HepG2 (cell line): ENCODE results near the gene PHKG1. TPM values are rescaled to one million over a fixed set of nuclear protein-coding genes. Genes with fewer than 3 reads are reported as not detected.

Experiments
- ATAC-seq: fragments of 200-7000 bp; cut with Tn5 transposase; 3 replicates; pipeline ENCODE4 v1.9.1; 2020; ENCODE audit warnings: mild to moderate bottlenecking, moderate library complexity
- BruUV-seq: library from RNA; stranded (reverse); fragments of 400-500 nt; replicated peaks from 2 replicates; lab custom pipeline; 2021; lab: Mats Ljungman, UMichigan
- CTCF ChIA-PET: fragments of 300-600 bp; formaldehyde crosslinking; extraction: SDS; loops from one replicate; lab custom pipeline; 2021; ENCODE audit warnings: low total read pairs, inconsistent platforms, low intra/inter-chr PET ratio; lab: Yijun Ruan, JAX
- POLR2A ChIA-PET: fragments of 350-600 bp; sonication (Branson Sonifier 250); formaldehyde crosslinking; loops from one replicate; lab custom pipeline; 2020; ENCODE audit warnings: antibody characterized with exemption, inconsistent platforms; lab: Yijun Ruan, JAX
- DNase-seq: peaks from one replicate; pipeline ENCODE4 v3.0.0-alpha.2; 2015; ENCODE audit warnings: low spot score
- FAIRE-seq: peaks from 3 replicates; lab custom pipeline; 2011; peaks lifted over from hg19 to GRCh38; lab: Jason Lieb, UNC
- H2AFZ ChIP-seq: one replicate; pipeline ENCODE4 v1.6.1; 2011; ENCODE audit warnings: low read length, inconsistent platforms
- H3K27ac ChIP-seq: fragments of 300-600 bp; 3 replicates; pipeline ENCODE4 v1.8.0; 2011; ENCODE audit warnings: mixed run types, mild to moderate bottlenecking, mixed read lengths, low read length, inconsistent platforms; ENCODE audit not compliant: insufficient read depth; ENCODE audit errors: extremely low read length
- H3K27me3 ChIP-seq, 2 experiments: fragments of 200-600 bp in 1 of 2; 2 replicates in 1 of 2; 3 replicates in 1 of 2; pipeline versions ENCODE4 v1.6.0 to v1.8.0; 2011; ENCODE audit warnings: low read length in 2 of 2, mild to moderate bottlenecking in 2 of 2, moderate library complexity in 2 of 2, inconsistent platforms in 1 of 2; ENCODE audit not compliant: insufficient read depth in 2 of 2, control insufficient read depth in 1 of 2
- H3K36me3 ChIP-seq, 2 experiments: fragments of 200-600 bp in 1 of 2; replicated peaks in 1 of 2; 2 replicates in 1 of 2; 3 replicates in 1 of 2; pipeline versions ENCODE4 v1.5.1 to v1.8.0; 2011; ENCODE audit warnings: low read length in 2 of 2, inconsistent platforms in 1 of 2; ENCODE audit not compliant: insufficient read depth in 2 of 2, control insufficient read depth in 1 of 2
- H3K4me1 ChIP-seq: 2 replicates; pipeline ENCODE4 v1.5.1; 2012; ENCODE audit warnings: low read length, inconsistent platforms; ENCODE audit not compliant: insufficient read depth
- H3K4me2 ChIP-seq: 2 replicates; pipeline ENCODE4 v1.6.0; 2011; ENCODE audit warnings: low read depth, low read length, inconsistent platforms
- H3K4me3 ChIP-seq, 3 experiments: fragments of 200-600 bp in 1 of 3; sonication (generic), shearing (Covaris generic) in 1 of 3; replicated peaks in 1 of 3; 2 replicates each; pipeline ENCODE4 v1.5.1; 2011 to 2016; ENCODE audit warnings: low read length in 3 of 3, inconsistent platforms in 2 of 3, low read depth in 2 of 3, mild to moderate bottlenecking in 2 of 3, control low read depth in 1 of 3, mixed read lengths in 1 of 3; ENCODE audit not compliant: insufficient read depth in 1 of 3
- H3K79me2 ChIP-seq: one replicate; pipeline ENCODE4 v1.6.1; 2011; ENCODE audit warnings: low read length, inconsistent platforms; ENCODE audit not compliant: insufficient read depth
- H3K9ac ChIP-seq: 2 replicates; pipeline ENCODE4 v1.6.0; 2011; ENCODE audit warnings: mild to moderate bottlenecking, low read depth, low read length, inconsistent platforms; ENCODE audit not compliant: insufficient read depth
- H3K9me3 ChIP-seq: 2 replicates; pipeline ENCODE4 v1.5.1; 2012; ENCODE audit warnings: mild to moderate bottlenecking, low read length
- H4K20me1 ChIP-seq: 2 replicates; pipeline ENCODE4 v1.6.0; 2011; ENCODE audit warnings: inconsistent platforms, mild to moderate bottlenecking, low read length, moderate library complexity; ENCODE audit not compliant: insufficient read depth
- KAT2B ChIP-seq: fragments of 150-350 bp; IDR thresholded peaks from 2 replicates; pipeline ENCODE4 v1.6.1; 2014; ENCODE audit warnings: low read depth, low read length, borderline replicate concordance
- MEF2D ChIP-seq: sonication (generic); formaldehyde crosslinking; IDR thresholded peaks from 2 replicates; pipeline ENCODE4 v1.5.1; 2020; ENCODE audit warnings: mild to moderate bottlenecking, missing genetic modification reagents
- NR2C2 ChIP-seq: sonication (generic); formaldehyde crosslinking; IDR thresholded peaks from 2 replicates; pipeline ENCODE4 v1.4.0; 2020; ENCODE audit warnings: missing genetic modification reagents, mild to moderate bottlenecking, moderate library complexity, borderline replicate concordance
- RARG ChIP-seq: sonication (generic); formaldehyde crosslinking; IDR thresholded peaks from 2 replicates; pipeline ENCODE4 v1.4.0; 2020; ENCODE audit warnings: low read depth, mild to moderate bottlenecking, missing genetic modification reagents
- SMARCC2 ChIP-seq: fragments of 450-650 bp; IDR thresholded peaks from 2 replicates; pipeline ENCODE4 v1.6.1; 2017; ENCODE audit warnings: antibody characterized with exemption, mild to moderate bottlenecking
- ZNF10 ChIP-seq: sonication (generic); formaldehyde crosslinking; IDR thresholded peaks from 2 replicates; pipeline ENCODE4 v1.4.0; 2020; ENCODE audit warnings: mild to moderate bottlenecking, low read depth, missing genetic modification reagents, borderline replicate concordance
- ZNF564 ChIP-seq: sonication (generic); formaldehyde crosslinking; IDR thresholded peaks from 2 replicates; pipeline ENCODE4 v1.8.1; 2023; ENCODE audit warnings: mild to moderate bottlenecking, missing genetic modification reagents
- WGBS: methylation state at CpG from one replicate; pipeline ENCODE4 v1.1.6; 2017; ENCODE audit warnings: low lambda C conversion rate; 5-methylcytosine and 5-hydroxymethylcytosine counted together
- in situ Hi-C: cut with HindIII; loops from 2 replicates; pipeline ENCODE4 v1.10.0; 2017; ENCODE audit warnings: low pct_unique_long_range_greater_than_20kb; ENCODE audit not compliant: extremely low pct_ligation_motif_present
- intact Hi-C: fragments of 100-400 bp; cut with micrococcal nuclease; formaldehyde crosslinking; loops from one replicate; pipeline ENCODE4 v1.10.0; 2022; ENCODE audit not compliant: unreplicated experiment
- polyA plus RNA-seq, 8 experiments: library from polyadenylated mRNA; depleted of rRNA in 3 of 8; stranded (reverse) in 7 of 8; unstranded in 1 of 8; fragments of >200 nt; fragmentation: Illumina TruSeq in 4 of 8; extraction: Trizol in 4 of 8; gene quantifications; 2 replicates each; pipeline versions ENCODE4 v1.2.1 to v1.2.3, GENCODE V29; 2011 to 2016; ENCODE audit warnings: low read depth in 4 of 8, missing spikeins in 1 of 8, mixed read lengths in 1 of 8; ENCODE audit not compliant: insufficient read depth in 1 of 8
- total RNA-seq, 5 experiments: library from RNA; depleted of rRNA; stranded (reverse); fragments of >200 nt; fragmentation: Illumina TruSeq; extraction: Trizol; gene quantifications; 2 replicates each; pipeline ENCODE4 v1.2.3, GENCODE V29; 2016; ENCODE audit warnings: low read depth in 1 of 5
- TF ChIP-seq, protein P1 (sequence below): IDR thresholded peaks from 2 replicates; pipeline ENCODE4 v1.6.1; 2018; ENCODE audit warnings: missing genetic modification reagents
- TF ChIP-seq, protein P2 (sequence below): sonication (generic); formaldehyde crosslinking; IDR thresholded peaks from 2 replicates; pipeline ENCODE4 v1.5.0; 2020; ENCODE audit warnings: mild to moderate bottlenecking, missing genetic modification reagents, borderline replicate concordance

PHKG1 gene
- total and polyA plus RNA-seq, 2 of the 13 experiments (the other 11 are each of a cell fraction or from before 2014, with no cell fraction given) = 0.44 to 0.71 TPM

DNA sequence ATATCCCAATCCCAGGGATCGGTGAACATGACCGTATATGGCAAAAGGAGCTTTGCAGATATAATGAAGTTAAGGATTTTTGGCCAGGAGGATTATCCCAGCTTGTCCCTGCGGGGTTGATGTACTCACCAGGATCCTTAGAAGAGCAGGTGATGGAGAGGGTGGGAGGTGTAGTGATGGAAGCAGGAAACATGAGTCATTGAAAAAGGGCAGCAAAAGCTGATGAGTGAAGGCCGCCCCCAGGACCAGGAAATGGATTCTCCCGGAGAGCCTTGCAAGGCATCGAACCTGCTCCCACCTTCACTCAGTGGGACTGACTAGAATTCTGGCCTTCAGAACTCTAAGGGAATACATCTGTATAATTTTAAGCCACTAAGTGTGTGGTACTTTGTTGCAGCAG is 28.7 kb upstream of the PHKG1 start:
- BruUV-seq = no TSS peak
- Histone ChIP-seq H2AFZ (no peak overlapping the region), H3K79me2 (no peaks in the 10 kb centered on the region), H3K27ac (no peak overlapping the region), H3K9ac (no peak overlapping the region), H3K9me3 (no peaks in the 10 kb centered on the region), H3K27me3 (no peaks in the 10 kb centered on the region), H3K4me1 (no peaks in the 10 kb centered on the region), H4K20me1 (no peaks in the 10 kb centered on the region), H3K4me2 (no peak overlapping the region), H3K4me3 (no peak overlapping the region), H3K36me3 (no peaks in the 10 kb centered on the region)
- no peak for DNase-seq
- intact Hi-C loops (no loop called here), in situ Hi-C loops (no loop called here)
- WGBS = 49% methylated on average over 6 of the region's 6 CpGs
- no peak for TF ChIP-seq SMARCC2
- TF ChIP-seq MEF2D (CRISPR knock-in tag) = no peak
- TF ChIP-seq ZNF564 (CRISPR knock-in tag) = no peak
- no peak for TF ChIP-seq ZNF10 (CRISPR knock-in tag)
- TF ChIP-seq RARG = no peak
- no peak for TF ChIP-seq KAT2B
- FAIRE-seq = no peak
- no peak for ATAC-seq
- ChIA-PET CTCF (no interaction called here), POLR2A (no interaction called here)

DNA sequence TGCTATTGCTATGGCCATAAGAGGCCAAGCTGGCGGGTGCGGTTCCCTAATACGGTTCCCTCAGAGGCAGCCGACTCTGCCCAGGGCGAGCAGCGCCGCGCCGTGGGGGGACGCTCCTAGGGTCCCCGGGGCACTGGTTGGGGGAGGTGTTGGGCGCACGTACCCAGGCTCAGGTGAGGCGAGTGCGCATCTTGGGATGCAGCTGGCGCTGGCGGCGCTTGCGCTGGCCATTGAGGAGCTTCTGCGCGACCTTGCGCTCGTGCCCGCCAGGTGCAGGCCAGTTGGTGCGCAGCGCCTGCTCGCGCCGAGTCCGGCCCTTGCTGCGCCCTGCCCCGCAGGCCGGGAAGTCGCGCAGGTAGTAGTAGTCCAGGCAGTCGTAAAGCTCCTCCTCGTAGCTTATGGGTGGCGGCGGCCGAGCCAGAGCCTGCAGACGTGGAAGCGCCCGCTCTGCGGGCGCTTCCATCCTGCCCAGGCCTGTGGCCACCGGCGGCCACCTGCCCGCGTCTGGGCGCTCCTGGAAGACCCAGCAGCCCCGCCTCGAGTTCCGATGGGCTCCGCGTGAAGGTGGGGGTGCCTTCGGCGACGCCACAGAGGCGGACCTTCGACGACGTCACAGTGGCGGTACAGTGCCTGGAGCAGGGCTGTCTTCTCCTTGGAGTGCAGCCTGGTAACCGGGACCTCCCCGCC is 23.2 kb upstream of the PHKG1 start, which contains the start of gene NUPR2:
Gene NUPR2 (minus strand): TSS at position 566 of the 687 bp plus-strand sequence. CDS start 103 bp downstream, at position 463.
- Histone ChIP-seq H3K9ac (no peak within 1 kb of the TSS), H3K27ac (no peak within 1 kb of the TSS), H4K20me1 (no peaks in the 10 kb centered on the region), H3K27me3 (no peaks in the 10 kb centered on the region), H3K36me3 (no peaks in the 10 kb centered on the region), H3K79me2 (no peaks in the 10 kb centered on the region), H3K9me3 (no peaks in the 10 kb centered on the region), H2AFZ (no peak within 1 kb of the TSS), H3K4me3 (no peak within 1 kb of the TSS), H3K4me2 (no peak within 1 kb of the TSS), H3K4me1 (no peaks in the 10 kb centered on the region)
- POLR2A ChIA-PET = no interaction called here
- in situ Hi-C loops (no loop called here), intact Hi-C loops (no loop called here)
- no TSS peak for BruUV-seq
- FAIRE-seq (no peak), ATAC-seq (no peak), DNase-seq (no peak)
- CTCF ChIA-PET = no interaction called here
- 86% methylated on average over 55 of the region's 65 CpGs for WGBS
- TF ChIP-seq NR2C2 = no peak
- TF ChIP-seq, protein P1, sequence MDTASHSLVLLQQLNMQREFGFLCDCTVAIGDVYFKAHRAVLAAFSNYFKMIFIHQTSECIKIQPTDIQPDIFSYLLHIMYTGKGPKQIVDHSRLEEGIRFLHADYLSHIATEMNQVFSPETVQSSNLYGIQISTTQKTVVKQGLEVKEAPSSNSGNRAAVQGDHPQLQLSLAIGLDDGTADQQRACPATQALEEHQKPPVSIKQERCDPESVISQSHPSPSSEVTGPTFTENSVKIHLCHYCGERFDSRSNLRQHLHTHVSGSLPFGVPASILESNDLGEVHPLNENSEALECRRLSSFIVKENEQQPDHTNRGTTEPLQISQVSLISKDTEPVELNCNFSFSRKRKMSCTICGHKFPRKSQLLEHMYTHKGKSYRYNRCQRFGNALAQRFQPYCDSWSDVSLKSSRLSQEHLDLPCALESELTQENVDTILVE (CRISPR knock-in tag) = no peak
- TF ChIP-seq, protein P2, sequence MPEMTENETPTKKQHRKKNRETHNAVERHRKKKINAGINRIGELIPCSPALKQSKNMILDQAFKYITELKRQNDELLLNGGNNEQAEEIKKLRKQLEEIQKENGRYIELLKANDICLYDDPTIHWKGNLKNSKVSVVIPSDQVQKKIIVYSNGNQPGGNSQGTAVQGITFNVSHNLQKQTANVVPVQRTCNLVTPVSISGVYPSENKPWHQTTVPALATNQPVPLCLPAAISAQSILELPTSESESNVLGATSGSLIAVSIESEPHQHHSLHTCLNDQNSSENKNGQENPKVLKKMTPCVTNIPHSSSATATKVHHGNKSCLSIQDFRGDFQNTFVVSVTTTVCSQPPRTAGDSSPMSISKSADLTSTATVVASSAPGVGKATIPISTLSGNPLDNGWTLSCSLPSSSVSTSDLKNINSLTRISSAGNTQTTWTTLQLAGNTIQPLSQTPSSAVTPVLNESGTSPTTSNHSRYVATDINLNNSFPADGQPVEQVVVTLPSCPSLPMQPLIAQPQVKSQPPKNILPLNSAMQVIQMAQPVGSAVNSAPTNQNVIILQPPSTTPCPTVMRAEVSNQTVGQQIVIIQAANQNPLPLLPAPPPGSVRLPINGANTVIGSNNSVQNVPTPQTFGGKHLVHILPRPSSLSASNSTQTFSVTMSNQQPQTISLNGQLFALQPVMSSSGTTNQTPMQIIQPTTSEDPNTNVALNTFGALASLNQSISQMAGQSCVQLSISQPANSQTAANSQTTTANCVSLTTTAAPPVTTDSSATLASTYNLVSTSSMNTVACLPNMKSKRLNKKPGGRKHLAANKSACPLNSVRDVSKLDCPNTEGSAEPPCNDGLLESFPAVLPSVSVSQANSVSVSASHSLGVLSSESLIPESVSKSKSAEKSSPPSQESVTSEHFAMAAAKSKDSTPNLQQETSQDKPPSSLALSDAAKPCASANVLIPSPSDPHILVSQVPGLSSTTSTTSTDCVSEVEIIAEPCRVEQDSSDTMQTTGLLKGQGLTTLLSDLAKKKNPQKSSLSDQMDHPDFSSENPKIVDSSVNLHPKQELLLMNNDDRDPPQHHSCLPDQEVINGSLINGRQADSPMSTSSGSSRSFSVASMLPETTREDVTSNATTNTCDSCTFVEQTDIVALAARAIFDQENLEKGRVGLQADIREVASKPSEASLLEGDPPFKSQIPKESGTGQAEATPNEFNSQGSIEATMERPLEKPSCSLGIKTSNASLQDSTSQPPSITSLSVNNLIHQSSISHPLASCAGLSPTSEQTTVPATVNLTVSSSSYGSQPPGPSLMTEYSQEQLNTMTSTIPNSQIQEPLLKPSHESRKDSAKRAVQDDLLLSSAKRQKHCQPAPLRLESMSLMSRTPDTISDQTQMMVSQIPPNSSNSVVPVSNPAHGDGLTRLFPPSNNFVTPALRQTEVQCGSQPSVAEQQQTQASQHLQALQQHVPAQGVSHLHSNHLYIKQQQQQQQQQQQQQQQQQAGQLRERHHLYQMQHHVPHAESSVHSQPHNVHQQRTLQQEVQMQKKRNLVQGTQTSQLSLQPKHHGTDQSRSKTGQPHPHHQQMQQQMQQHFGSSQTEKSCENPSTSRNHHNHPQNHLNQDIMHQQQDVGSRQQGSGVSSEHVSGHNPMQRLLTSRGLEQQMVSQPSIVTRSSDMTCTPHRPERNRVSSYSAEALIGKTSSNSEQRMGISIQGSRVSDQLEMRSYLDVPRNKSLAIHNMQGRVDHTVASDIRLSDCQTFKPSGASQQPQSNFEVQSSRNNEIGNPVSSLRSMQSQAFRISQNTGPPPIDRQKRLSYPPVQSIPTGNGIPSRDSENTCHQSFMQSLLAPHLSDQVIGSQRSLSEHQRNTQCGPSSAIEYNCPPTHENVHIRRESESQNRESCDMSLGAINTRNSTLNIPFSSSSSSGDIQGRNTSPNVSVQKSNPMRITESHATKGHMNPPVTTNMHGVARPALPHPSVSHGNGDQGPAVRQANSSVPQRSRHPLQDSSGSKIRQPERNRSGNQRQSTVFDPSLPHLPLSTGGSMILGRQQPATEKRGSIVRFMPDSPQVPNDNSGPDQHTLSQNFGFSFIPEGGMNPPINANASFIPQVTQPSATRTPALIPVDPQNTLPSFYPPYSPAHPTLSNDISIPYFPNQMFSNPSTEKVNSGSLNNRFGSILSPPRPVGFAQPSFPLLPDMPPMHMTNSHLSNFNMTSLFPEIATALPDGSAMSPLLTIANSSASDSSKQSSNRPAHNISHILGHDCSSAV (CRISPR knock-in tag) = no peak
